T47D (cell line): ENCODE data around the gene CIAO3.
"Not testable (repeated sequence)": the region's sequence is repeated elsewhere in the genome, so short reads cannot be mapped to it uniquely, and the experiment has no call there.

ENCODE experiments used
- DNase-seq, 2 experiments: peaks; one replicate each; pipeline versions ENCODE4 v3.0.0 to v3.0.0-alpha.2; 2011 to 2012; ENCODE audit warnings: low read depth in 1 of 2, low spot score in 1 of 2
- JUND ChIP-seq: IDR thresholded peaks from 2 replicates; pipeline ENCODE4 v1.6.1; 2012; ENCODE audit warnings: low read depth
- in situ Hi-C: cut with HindIII; loops from 2 replicates; pipeline ENCODE4 v1.10.0; 2016; ENCODE audit warnings: low sequenced_read_pairs, low pct_unique_long_range_greater_than_20kb

Gene CIAO3

DNA sequence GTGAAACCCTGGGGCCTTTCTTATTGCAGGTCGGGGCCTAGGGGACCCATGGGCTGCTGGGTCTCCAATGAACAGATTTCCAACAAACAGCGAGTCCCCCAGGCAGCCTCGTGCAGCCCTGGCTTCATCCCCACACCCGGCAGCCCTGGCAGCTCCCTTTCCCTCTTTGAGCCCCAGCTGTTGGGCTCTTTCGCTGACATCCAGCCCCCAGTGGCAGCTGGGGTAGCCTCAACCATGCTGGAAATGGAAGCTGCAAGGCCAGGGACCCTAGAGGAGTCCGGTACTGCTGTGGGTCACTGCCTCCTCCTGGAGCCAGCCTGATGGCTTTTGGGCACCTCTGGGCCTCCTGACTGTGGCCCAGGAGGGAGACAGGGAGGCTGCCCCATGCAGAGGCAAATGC, 41.5 kb upstream of the CIAO3 start:
- no peak for TF ChIP-seq JUND
- DNase-seq = no peak
- in situ Hi-C loops = no loop called here

DNA sequence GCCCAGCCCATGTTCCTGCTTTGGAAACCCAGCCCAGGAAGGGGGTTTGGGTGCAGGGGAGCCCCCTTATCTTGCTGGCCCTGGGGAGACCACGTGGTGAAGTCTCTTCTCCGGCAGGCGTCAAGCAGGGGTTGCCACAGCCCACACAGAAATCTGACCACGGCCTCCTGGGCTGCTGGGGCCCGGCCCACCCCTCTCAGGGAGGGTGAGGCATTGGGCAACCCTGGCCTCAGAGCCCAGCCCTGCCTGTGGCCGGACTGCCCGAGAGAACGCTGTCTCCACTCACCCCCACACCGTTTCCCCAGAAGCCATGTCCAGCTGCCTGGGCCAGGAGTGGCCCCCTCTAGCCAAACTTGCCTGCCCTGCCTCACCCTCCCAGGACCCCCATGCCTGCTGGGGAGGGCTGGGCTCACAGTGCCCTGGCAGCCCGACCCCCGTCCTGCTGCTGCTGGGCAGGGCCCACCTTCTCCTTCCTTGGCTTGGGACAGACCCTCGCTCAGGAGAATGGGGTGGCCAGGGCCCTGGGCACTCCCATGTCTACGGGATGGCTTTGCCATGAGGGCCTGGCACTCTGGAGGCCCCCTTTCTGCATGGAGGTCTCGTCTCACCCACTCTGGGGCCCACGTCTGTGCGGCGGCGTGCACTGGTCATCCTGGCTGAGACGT, 40.7 kb upstream of the CIAO3 start:
- in situ Hi-C loops = no loop called here
- TF ChIP-seq JUND = no peak
- no peak for DNase-seq

DNA sequence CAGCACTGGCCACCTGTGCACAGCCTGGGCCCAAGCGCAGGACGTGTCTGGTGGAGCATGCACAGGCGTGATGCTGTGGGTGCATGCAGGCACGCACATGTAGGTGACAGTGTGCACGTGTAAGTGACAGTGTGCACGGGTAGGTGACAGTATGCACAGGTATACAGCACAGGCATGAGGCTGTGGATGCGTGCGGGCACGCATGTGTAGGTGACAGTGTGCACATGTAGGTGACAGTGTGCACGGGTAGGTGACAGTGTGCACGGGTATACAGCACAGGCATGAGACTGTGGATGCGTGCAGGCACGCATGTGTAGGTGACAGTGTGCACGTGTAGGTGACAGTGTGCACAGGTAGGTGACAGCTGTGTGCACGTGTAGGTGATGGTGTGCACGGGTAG, 39.5 kb upstream of the CIAO3 start:
- no peak for DNase-seq
- in situ Hi-C loops = no loop called here
- TF ChIP-seq JUND = no peak

DNA sequence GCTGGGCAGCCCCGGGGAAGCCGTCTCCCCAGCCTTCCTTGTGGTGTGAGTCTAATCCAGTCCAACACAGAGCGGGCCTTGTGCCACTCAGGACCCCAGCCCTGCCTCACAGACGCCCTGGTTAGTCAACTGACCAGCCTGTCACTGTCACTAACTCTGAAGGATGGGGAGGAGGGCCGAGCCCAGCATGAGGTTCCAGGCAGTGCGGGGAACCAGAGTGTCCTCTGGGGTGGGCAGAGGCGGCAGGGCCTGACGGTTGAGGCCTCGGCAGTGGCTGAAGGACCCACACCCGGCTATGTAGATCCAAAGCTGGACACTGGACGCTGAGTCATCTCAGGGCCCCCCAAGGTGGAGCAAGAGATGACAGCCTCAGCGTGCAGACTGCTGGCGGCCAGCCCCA, 38.8 kb upstream of the CIAO3 start:
- TF ChIP-seq JUND = no peak
- DNase-seq = no peak
- in situ Hi-C loops = no loop called here

DNA sequence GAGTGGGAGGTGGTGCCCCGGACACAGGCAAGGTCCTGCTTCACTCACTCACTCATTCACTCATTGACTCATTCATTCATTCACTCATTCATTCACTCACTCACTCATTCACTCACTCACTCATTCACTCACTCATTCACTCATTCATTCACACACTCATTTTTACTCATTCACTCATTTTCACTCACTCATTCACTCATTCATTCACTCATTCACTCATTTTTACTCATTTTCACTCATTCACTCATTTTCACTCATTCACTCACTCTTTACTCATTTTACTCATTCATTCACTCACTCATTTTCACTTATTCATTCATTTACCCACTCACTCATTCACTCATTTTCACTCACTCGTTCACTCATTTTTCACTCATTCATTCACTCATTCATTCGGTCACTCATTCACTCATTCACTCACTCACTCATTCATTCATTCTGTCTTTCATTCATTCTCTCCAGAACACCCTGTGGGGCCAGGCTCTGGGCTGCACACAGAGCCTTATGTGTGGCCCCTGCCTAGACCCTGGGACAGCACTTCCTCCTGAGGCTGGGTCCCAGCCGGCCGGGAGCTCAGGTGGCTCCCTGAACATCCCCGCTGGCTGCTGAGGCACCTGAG, 38.2 kb upstream of the CIAO3 start:
- TF ChIP-seq JUND = no peak
- DNase-seq = no peak
- in situ Hi-C loops = no loop called here

DNA sequence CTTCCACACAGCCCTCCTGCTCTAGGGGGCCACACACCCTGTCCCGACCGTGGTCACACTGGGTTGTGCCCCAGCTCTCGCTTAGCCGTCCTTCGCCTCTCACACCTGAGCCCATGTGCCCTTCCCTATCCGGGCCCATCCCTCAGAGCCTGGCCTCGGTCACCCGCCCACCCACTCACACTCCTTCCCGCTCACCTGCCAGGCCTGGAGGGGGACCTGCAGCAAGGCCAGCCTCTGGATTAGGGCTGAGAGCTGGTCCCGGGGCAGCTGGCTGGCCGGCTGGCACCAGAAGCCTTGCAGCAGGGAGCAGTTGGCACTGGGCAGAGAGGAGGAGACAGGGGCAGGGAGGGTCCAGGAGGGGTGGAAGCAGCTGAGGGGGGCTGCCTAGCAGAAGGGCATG, 37.6 kb upstream of the CIAO3 start:
- no peak for TF ChIP-seq JUND
- in situ Hi-C loops = no loop called here
- DNase-seq = no peak

DNA sequence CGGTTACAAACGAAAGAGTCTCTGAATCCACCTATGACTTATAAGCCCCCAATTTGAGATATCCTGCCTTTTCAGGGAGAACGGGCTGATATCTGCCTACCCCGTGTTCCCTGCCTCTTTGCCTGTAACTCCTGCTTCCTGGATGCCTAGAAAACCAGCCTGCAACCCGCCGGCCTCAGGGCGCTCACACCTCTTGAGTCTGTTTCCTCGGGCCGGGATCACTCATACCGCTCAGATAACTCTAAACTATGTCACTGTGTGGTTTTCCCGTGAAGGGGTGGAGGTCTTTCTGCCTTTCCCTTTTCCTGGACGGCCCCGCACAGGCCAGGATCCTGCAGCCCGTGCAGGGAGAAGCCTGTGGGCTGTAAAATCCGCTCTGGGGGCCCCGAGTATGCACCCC, 37.0 kb upstream of the CIAO3 start:
- no peak for DNase-seq
- no peak for TF ChIP-seq JUND
- in situ Hi-C loops = no loop called here

DNA sequence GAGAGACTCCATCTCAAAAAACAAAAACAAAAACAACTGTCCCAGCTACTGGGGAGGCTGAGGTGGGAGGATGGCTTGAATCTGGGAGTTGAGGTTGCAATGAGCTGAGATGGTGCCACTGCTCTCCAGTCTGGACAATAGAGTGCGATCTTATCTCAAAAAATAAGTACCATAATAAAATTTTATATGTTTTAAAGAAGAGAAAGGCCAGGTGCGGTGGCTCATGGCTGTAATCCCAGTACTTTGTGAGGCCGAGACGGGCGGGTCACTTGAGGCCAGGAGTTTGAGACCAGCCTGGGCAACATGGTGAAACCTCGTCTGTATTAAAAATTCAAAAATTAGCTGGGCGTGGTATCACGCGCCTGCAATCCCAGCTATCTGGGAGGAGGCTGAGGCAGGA, 36.0 kb upstream of the CIAO3 start:
- TF ChIP-seq JUND = no peak
- in situ Hi-C loops = no loop called here
- DNase-seq = no peak

DNA sequence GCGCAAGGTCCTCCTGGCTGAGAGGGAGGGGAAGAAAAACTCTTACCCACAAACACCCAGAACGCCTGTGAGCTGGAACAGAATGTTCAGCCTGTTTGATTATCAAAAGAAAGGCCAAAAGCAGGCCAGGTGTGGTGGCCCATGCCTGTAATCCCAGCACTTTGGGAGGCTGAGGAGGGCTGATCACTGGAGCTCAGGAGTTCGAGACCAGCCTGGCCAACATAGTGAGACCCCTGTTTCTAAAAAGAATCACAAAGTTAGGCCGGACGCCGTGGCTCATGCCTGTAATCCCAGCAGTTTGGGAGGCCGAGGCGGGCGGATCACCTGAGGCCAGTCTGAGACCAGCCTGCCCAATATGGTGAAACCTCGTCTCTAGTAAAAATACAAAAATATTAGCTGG, 35.5 kb upstream of the CIAO3 start:
- in situ Hi-C loops, DNase-seq: not testable (repeated sequence)

DNA sequence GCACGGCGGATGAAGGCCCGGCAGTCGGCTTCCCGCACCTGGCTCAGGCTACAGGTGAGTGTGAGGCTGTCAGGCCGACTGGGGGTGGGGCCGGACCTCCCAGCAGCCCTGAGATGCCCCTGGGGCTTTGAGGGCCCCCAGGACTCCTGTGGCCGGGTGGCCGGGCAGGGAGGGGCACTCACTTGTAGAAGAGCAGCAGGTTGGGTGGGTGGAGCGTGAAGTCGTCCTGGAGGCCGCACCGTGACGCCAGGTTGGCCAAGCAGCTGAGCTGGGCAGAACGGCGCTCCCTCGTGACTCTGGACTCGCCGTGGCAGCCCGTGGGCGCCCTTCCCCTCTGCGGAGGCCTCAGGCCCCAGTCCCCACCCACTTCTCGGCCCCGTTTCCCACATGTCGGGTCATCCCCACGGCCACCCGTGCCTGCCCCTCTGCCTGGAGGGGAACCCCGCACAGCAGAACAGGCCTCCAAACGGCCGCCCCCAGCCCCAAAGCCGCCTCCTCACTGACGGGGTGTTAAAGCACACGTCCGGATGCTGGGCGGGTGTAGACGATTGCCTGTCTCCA, 34.5 kb upstream of the CIAO3 start:
- in situ Hi-C loops = no loop called here
- DNase-seq = no peak
- no peak for TF ChIP-seq JUND

DNA sequence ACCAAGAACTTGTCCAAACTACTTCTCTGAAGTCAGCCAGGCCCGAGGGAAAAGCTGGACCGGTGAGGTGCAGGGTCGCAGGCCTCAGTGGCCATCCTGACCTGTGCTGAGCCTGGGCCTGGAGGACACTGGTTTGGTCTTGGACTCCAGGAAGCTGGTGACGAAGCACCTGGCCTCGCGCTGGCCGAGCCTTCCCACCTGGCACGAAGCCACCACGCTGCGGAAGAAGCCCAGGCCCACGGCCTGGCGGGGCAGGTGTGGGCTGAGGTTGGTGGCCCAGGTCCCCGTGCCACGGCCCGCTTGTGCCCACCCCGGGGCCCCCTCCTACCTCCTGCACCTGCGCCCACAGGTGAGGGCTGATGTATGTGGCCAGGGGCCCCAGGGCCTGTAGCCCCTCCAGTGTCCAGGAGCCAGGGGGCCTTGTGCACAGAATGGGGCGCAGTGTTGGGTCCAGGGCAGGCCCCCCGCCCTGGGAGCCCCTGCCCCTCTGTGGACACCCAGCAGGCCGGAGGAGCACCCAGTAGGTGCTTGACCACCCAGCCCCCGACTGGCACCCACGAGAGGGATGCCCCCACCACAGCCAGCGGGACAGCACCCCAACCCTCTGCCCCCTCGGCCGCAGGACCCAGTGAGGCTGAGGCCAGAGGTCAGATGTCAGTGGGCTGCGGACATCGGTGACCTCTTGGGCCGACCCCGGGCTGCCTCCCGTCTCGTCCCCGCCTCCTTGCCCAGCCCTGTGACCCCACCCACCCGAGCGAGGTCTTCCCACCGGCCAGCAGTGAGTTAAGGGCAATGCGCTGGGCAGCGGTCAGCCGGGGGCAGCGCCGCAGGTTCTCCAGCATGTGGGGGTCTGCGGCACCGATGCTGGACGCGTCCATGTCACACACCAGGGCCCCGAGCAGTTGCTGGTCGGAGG, 33.5 kb upstream of the CIAO3 start:
- no peak for TF ChIP-seq JUND
- no peak for DNase-seq
- in situ Hi-C loops = no loop called here

DNA sequence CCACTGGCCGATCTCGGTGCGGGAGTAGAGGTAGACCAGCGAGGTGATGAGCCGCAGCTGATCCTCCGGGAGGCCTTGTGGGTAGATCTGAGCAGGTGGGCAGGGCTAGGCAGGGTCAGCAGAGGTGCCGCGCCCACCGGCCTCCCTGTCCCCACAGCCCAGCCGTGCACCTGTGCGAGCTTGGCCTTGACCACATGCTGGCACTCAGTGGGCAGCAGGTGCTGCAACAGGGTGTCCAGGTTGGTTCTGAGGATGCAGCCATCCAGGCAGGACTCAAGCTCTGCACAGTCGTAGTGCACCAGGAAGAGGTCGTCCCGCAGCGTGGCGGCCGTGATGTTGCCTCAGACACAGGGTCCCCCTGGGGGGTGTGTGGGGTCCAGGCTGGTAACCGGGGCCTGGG, 32.2 kb upstream of the CIAO3 start:
- TF ChIP-seq JUND = no peak
- in situ Hi-C loops = no loop called here

DNA sequence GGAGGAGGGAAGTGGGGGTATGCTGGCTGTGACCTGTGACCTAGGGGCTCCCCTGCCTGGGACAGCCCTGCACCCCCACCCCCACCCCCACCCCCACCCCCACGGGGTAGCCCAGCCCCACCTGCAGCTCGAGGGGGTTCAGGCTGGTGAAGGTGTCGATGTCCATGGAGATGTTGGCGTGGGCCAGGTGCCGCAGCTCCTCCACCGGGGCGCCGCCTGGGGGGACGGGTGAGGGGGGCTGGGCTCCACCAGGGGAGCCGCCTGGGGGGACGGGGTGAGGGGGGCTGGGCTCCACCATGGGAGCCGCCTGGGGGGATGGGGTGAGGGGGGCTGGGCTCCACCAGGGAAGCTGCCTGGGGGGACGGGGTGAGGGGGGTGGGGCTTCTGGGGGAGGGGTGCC, 29.6 kb upstream of the CIAO3 start:
- DNase-seq = no peak
- no peak for TF ChIP-seq JUND
- in situ Hi-C loops = no loop called here

More for the DNA sequence above, 32.2 kb upstream of the CIAO3 start:
- no peak for DNase-seq
